Natural killer cell (primary cell): ENCODE data around the gene CDYL2. TPM values are rescaled to one million over a fixed set of nuclear protein-coding genes. Genes with fewer than 3 reads are reported as not detected.
A peak's percentile ranks its signal among the peaks of the same experiment; 100 is the strongest.

ENCODE experiments used
- ATAC-seq, 3 donors: fragments of 150-1000 bp in 2 of 3; fragments of 200-7000 bp in 1 of 3; cut with Tn5 transposase; 1 replicate in 1 of 3; 2 replicates in 2 of 3; pipeline ENCODE4 v1.10.0; 2021; ENCODE audit warnings: mild to moderate bottlenecking in 2 of 3, moderate library complexity in 2 of 3
- DNase-seq, 2 donors: peaks; one replicate each; pipeline versions ENCODE4 v3.0.0 to v3.0.0-alpha.2; 2013 to 2021; ENCODE audit warnings: mixed read lengths in 1 of 2
- H3K27ac ChIP-seq: one replicate; pipeline ENCODE4 v1.5.1; 2013; ENCODE audit warnings: mild to moderate bottlenecking, low read length
- H3K27me3 ChIP-seq: one replicate; pipeline ENCODE4 v1.6.1; 2013; ENCODE audit warnings: low read length; ENCODE audit not compliant: control insufficient read depth, insufficient read depth
- H3K36me3 ChIP-seq: one replicate; pipeline ENCODE4 v1.6.1; 2013; ENCODE audit warnings: low read length; ENCODE audit not compliant: control insufficient read depth, insufficient read depth
- H3K4me1 ChIP-seq: one replicate; pipeline ENCODE4 v1.6.1; 2013; ENCODE audit warnings: low read length; ENCODE audit not compliant: control insufficient read depth, insufficient read depth
- H3K4me3 ChIP-seq: one replicate; pipeline ENCODE4 v1.5.1; 2013; ENCODE audit warnings: low read length
- H3K9me3 ChIP-seq: one replicate; pipeline ENCODE4 v1.6.1; 2013; ENCODE audit warnings: low read length; ENCODE audit not compliant: control insufficient read depth, insufficient read depth
- H3K27ac Mint-ChIP-seq, 2 donors: one replicate each; pipeline ENCODE4 v1.8.0; 2022; ENCODE audit warnings: mild to moderate bottlenecking in 2 of 2, mixed read lengths in 2 of 2, moderate library complexity in 1 of 2
- H3K27me3 Mint-ChIP-seq, 2 donors: one replicate each; pipeline ENCODE4 v1.8.0; 2022; ENCODE audit warnings: low read depth in 2 of 2, mixed read lengths in 2 of 2
- H3K36me3 Mint-ChIP-seq: one replicate; pipeline ENCODE4 v1.8.0; 2022; ENCODE audit warnings: mixed read lengths
- H3K4me1 Mint-ChIP-seq, 2 donors: one replicate each; pipeline ENCODE4 v1.8.0; 2022; ENCODE audit warnings: mixed read lengths in 2 of 2
- H3K4me3 Mint-ChIP-seq: one replicate; pipeline ENCODE4 v1.8.0; 2022; ENCODE audit warnings: mild to moderate bottlenecking, moderate library complexity, mixed read lengths
- H3K9me3 Mint-ChIP-seq, 2 donors: one replicate each; pipeline ENCODE4 v1.8.0; 2022; ENCODE audit warnings: mixed read lengths in 2 of 2
- CTCF ChIP-seq: fragments of 200-600 bp; IDR thresholded peaks from one replicate; pipeline ENCODE4 v1.8.0; 2022; ENCODE audit warnings: antibody characterized with exemption
- WGBS: methylation state at CpG from one replicate; pipeline ENCODE4 v1.1.7; 2013; ENCODE audit warnings: missing lambda C conversion rate; ENCODE audit not compliant: insufficient coverage; 5-methylcytosine and 5-hydroxymethylcytosine counted together
- intact Hi-C: fragments of 100-400 bp; cut with micrococcal nuclease; formaldehyde crosslinking; loops from one replicate; pipeline ENCODE4 v1.14.2; 2022
- total RNA-seq, 4 donors: library from RNA; stranded (reverse); fragments of 120-200 nt in 1 of 4; gene quantifications; one replicate each; pipeline versions ENCODE4 v1.2.3 to v1.2.4, GENCODE V29; 2013 to 2022

The CDYL2 gene
- total RNA-seq, 3 donors from 2014 or later (not counting 1 experiment from before 2014, with no cell fraction given) = 2.7 to 14.5 (median 3.4) TPM

GRCh38 chr16:80570106-80570478 is 234.3 kb downstream of the CDYL2 start:
- TF ChIP-seq CTCF = no peak
- DNase-seq = peak in 1 of 2 donors; percentile 25
- WGBS = 14% methylated on average over 6 of the region's 6 CpGs
- ATAC-seq = peak in 2 of 3 donors; percentile 36 to 40
- Histone ChIP-seq H3K36me3 (no peaks in the 10 kb centered on the region), H3K27ac (no peak overlapping the region), H3K4me3 (no peak overlapping the region), H3K9me3 (no peaks in the 10 kb centered on the region), H3K27me3 (no peaks in the 10 kb centered on the region), H3K4me1 (peaks cover 12% of the 10 kb centered on the region)
- no peaks in the 10 kb centered on the region for H3K36me3 Mint-ChIP-seq
- H3K9me3 Mint-ChIP-seq = no peaks in the 10 kb centered on the region
- H3K27ac Mint-ChIP-seq = peak overlapping the region in 1 of 2 donors; percentile 3
- H3K4me3 Mint-ChIP-seq = peak overlapping the region; percentile 2
- H3K4me1 Mint-ChIP-seq = peaks cover 6 to 8% of the 10 kb centered on the region in 2 donors
- intact Hi-C loops = no loop called here
- peaks cover 0 to 11% of the 10 kb centered on the region in 2 donors for H3K27me3 Mint-ChIP-seq

- no peak overlapping the region for H3K27ac ChIP-seq
- no peak for TF ChIP-seq CTCF
- intact Hi-C loops = no loop called here
- peaks cover 0 to 16% of the 10 kb centered on the region in 2 donors for H3K27me3 Mint-ChIP-seq
- DNase-seq (peak in 1 of 2 donors; percentile 55), ATAC-seq (peak; percentile 57 to 87 (median 81))
- no peaks in the 10 kb centered on the region for H3K36me3 ChIP-seq
- H3K27ac Mint-ChIP-seq = peak overlapping the region in 1 of 2 donors; percentile 17
- no peaks in the 10 kb centered on the region for H3K27me3 ChIP-seq
- H3K4me3 Mint-ChIP-seq = no peak overlapping the region
- H3K4me1 ChIP-seq = peaks cover 12% of the 10 kb centered on the region
- no peaks in the 10 kb centered on the region for H3K36me3 Mint-ChIP-seq
- H3K9me3 ChIP-seq = no peaks in the 10 kb centered on the region
- no peak overlapping the region for H3K4me3 ChIP-seq
- WGBS = 59% methylated on average over 9 of the region's 9 CpGs
- no peaks in the 10 kb centered on the region for H3K9me3 Mint-ChIP-seq
- H3K4me1 Mint-ChIP-seq = peaks cover 6 to 13% of the 10 kb centered on the region in 2 donors
Observed at GRCh38 chr16:80569440-80570105, 234.8 kb downstream of the CDYL2 start.

- 20% methylated on average over 7 of the region's 7 CpGs for WGBS
- no peak overlapping the region for H3K27ac ChIP-seq
- H3K4me1 ChIP-seq = peaks cover 4% of the 10 kb centered on the region
- no peak overlapping the region for H3K27ac Mint-ChIP-seq
- TF ChIP-seq CTCF = no peak
- peak in 1 of 2 donors; percentile 49 for DNase-seq
- H3K36me3 Mint-ChIP-seq = no peaks in the 10 kb centered on the region
- H3K9me3 ChIP-seq = no peaks in the 10 kb centered on the region
- H3K27me3 Mint-ChIP-seq = peaks cover 6 to 21% of the 10 kb centered on the region in 2 donors
- no peak overlapping the region for H3K4me3 ChIP-seq
- ATAC-seq = no peak
- no peaks in the 10 kb centered on the region for H3K27me3 ChIP-seq
- peaks cover 0 to 7% of the 10 kb centered on the region in 2 donors for H3K4me1 Mint-ChIP-seq
- intact Hi-C loops = no loop called here
- H3K9me3 Mint-ChIP-seq = no peaks in the 10 kb centered on the region
- no peaks in the 10 kb centered on the region for H3K36me3 ChIP-seq
- H3K4me3 Mint-ChIP-seq = no peak overlapping the region
Observed at GRCh38 chr16:80564394-80564793, 240.0 kb downstream of the CDYL2 start.

- no peak for DNase-seq
- Mint-ChIP-seq H3K9me3 (no peaks in the 10 kb centered on the region), H3K27me3 (peaks cover 6 to 21% of the 10 kb centered on the region in 2 donors), H3K27ac (no peak overlapping the region), H3K4me1 (peaks cover 0 to 7% of the 10 kb centered on the region in 2 donors), H3K36me3 (no peaks in the 10 kb centered on the region), H3K4me3 (no peak overlapping the region)
- no peak for TF ChIP-seq CTCF
- no peaks in the 10 kb centered on the region for H3K36me3 ChIP-seq
- no peak overlapping the region for H3K27ac ChIP-seq
- 93% methylated on average over 3 of the region's 3 CpGs for WGBS
- H3K27me3 ChIP-seq = no peaks in the 10 kb centered on the region
- no peaks in the 10 kb centered on the region for H3K9me3 ChIP-seq
- H3K4me1 ChIP-seq = no peaks in the 10 kb centered on the region
- no peak for ATAC-seq
- intact Hi-C loops = no loop called here
- no peak overlapping the region for H3K4me3 ChIP-seq
Observed at GRCh38 chr16:80563066-80563465, 241.3 kb downstream of the CDYL2 start.
